WTC11 (cell line): ENCODE measurements around the gene EIF4G3. TPM values are rescaled to one million over a fixed set of nuclear protein-coding genes. Genes with fewer than 3 reads are reported as not detected.

Experiments
- ATAC-seq: fragments of 200-7000 bp; cut with Tn5 transposase; 2 replicates; pipeline ENCODE4 v1.10.0; 2021; ENCODE audit warnings: mild to moderate bottlenecking, moderate library complexity
- CTCF ChIA-PET: fragments of 300-600 bp; sonication (Branson Sonifier 250); formaldehyde crosslinking; loops from one replicate; lab custom pipeline; 2021; ENCODE audit warnings: antibody characterized with exemption; lab: Charles Lee
- POLR2A ChIA-PET: fragments of 350-600 bp; sonication (Branson Sonifier 250); formaldehyde crosslinking; loops from one replicate; lab custom pipeline; 2021; ENCODE audit warnings: antibody characterized with exemption; lab: Charles Lee
- DNase-seq: peaks from one replicate; pipeline ENCODE4 v3.0.0; 2021; ENCODE audit warnings: low spot score
- H3K27ac Mint-ChIP-seq: 2 replicates; pipeline ENCODE4 v1.8.0; 2021; ENCODE audit warnings: mixed read lengths
- H3K27me3 Mint-ChIP-seq: 2 replicates; pipeline ENCODE4 v1.8.0; 2021; ENCODE audit warnings: low read depth, mild to moderate bottlenecking, moderate library complexity, mixed read lengths
- H3K36me3 Mint-ChIP-seq: 2 replicates; pipeline ENCODE4 v1.8.0; 2021; ENCODE audit warnings: mixed read lengths
- H3K4me1 Mint-ChIP-seq: 2 replicates; pipeline ENCODE4 v1.8.0; 2022; ENCODE audit warnings: mixed read lengths
- H3K4me3 Mint-ChIP-seq: 2 replicates; pipeline ENCODE4 v1.8.0; 2021; ENCODE audit warnings: mild to moderate bottlenecking, moderate library complexity, mixed read lengths
- H3K9me3 Mint-ChIP-seq: 2 replicates; pipeline ENCODE4 v1.8.0; 2021; ENCODE audit warnings: mixed read lengths
- ATF6 ChIP-seq: sonication (generic); formaldehyde crosslinking; IDR thresholded peaks from 2 replicates; pipeline ENCODE4 v1.8.1; 2023; ENCODE audit warnings: mild to moderate bottlenecking, missing genetic modification reagents
- CDX4 ChIP-seq: fragments of 250-450 bp; sonication (Bioruptor Pico); IDR thresholded peaks from 2 replicates; pipeline ENCODE4 v1.9.0; 2021; ENCODE audit warnings: moderate library complexity, mild to moderate bottlenecking, inconsistent platforms, borderline replicate concordance
- CTCF ChIP-seq: fragments of 200-600 bp; IDR thresholded peaks from 2 replicates; pipeline ENCODE4 v1.8.0; 2022; ENCODE audit warnings: antibody characterized with exemption
- E2F1 ChIP-seq: sonication (generic); formaldehyde crosslinking; IDR thresholded peaks from 2 replicates; pipeline ENCODE4 v1.8.0; 2022; ENCODE audit warnings: mild to moderate bottlenecking, missing genetic modification reagents
- ESRRA ChIP-seq: sonication (generic); formaldehyde crosslinking; IDR thresholded peaks from 2 replicates; pipeline ENCODE4 v1.8.1; 2022; ENCODE audit warnings: mild to moderate bottlenecking, missing genetic modification reagents, borderline replicate concordance
- FOXK1 ChIP-seq: sonication (generic); formaldehyde crosslinking; IDR thresholded peaks from 2 replicates; pipeline ENCODE4 v1.8.0; 2022; ENCODE audit warnings: mild to moderate bottlenecking, moderate library complexity, missing genetic modification reagents
- FOXP1 ChIP-seq: sonication (generic); formaldehyde crosslinking; IDR thresholded peaks from 2 replicates; pipeline ENCODE4 v1.8.0; 2022; ENCODE audit warnings: missing genetic modification reagents, mild to moderate bottlenecking, moderate library complexity, borderline replicate concordance
- GRHL2 ChIP-seq: fragments of 250-450 bp; sonication (Bioruptor Pico); IDR thresholded peaks from 2 replicates; pipeline ENCODE4 v1.8.0; 2022; ENCODE audit warnings: mild to moderate bottlenecking, moderate library complexity; ENCODE audit not compliant: insufficient replicate concordance, severe bottlenecking
- JAZF1 ChIP-seq: fragments of 250-450 bp; sonication (Bioruptor Pico); IDR thresholded peaks from 2 replicates; pipeline ENCODE4 v1.9.0; 2021; ENCODE audit warnings: moderate library complexity, mild to moderate bottlenecking, inconsistent platforms
- JUN ChIP-seq: sonication (generic); formaldehyde crosslinking; IDR thresholded peaks from 2 replicates; pipeline ENCODE4 v1.8.0; 2023; ENCODE audit warnings: mild to moderate bottlenecking, missing genetic modification reagents
- MXD4 ChIP-seq: fragments of 250-450 bp; sonication (Bioruptor Pico); IDR thresholded peaks from 2 replicates; pipeline ENCODE4 v1.8.0; 2021; ENCODE audit warnings: mild to moderate bottlenecking, moderate library complexity, borderline replicate concordance
- NFYB ChIP-seq: sonication (generic); formaldehyde crosslinking; conservative IDR thresholded peaks from 2 replicates; pipeline ENCODE4 v1.8.0; 2022; ENCODE audit warnings: low read depth, missing genetic modification reagents
- RORB ChIP-seq: fragments of 250-450 bp; sonication (Bioruptor Pico); IDR thresholded peaks from 2 replicates; pipeline ENCODE4 v1.9.0; 2021; ENCODE audit warnings: mild to moderate bottlenecking
- SP1 ChIP-seq: sonication (generic); formaldehyde crosslinking; conservative IDR thresholded peaks from 2 replicates; pipeline ENCODE4 v1.8.1; 2022; ENCODE audit warnings: missing genetic modification reagents
- TCF7 ChIP-seq: sonication (generic); formaldehyde crosslinking; IDR thresholded peaks from 2 replicates; pipeline ENCODE4 v1.8.0; 2022; ENCODE audit warnings: mild to moderate bottlenecking, low read depth, missing genetic modification reagents, moderate library complexity
- ZNF263 ChIP-seq: sonication (generic); formaldehyde crosslinking; IDR thresholded peaks from 2 replicates; pipeline ENCODE4 v1.8.1; 2022; ENCODE audit warnings: low read depth, mild to moderate bottlenecking, moderate library complexity, missing genetic modification reagents
- ZNF425 ChIP-seq: fragments of 250-450 bp; sonication (Bioruptor Pico); conservative IDR thresholded peaks from 2 replicates; pipeline ENCODE4 v1.9.0; 2021; ENCODE audit warnings: mild to moderate bottlenecking
- total RNA-seq: library from RNA; stranded (reverse); gene quantifications from 3 replicates; pipeline ENCODE4 v1.2.3, GENCODE V29; 2021
- TF ChIP-seq, protein P1 (sequence below): sonication (generic); formaldehyde crosslinking; IDR thresholded peaks from 2 replicates; pipeline ENCODE4 v1.8.1; 2023; ENCODE audit warnings: mild to moderate bottlenecking, missing genetic modification reagents, moderate library complexity
- TF ChIP-seq, protein P2 (sequence below): sonication (generic); formaldehyde crosslinking; IDR thresholded peaks from 2 replicates; pipeline ENCODE4 v1.8.0; 2022; ENCODE audit warnings: mild to moderate bottlenecking, missing genetic modification reagents
- TF ChIP-seq, protein P3 (sequence below): sonication (generic); formaldehyde crosslinking; IDR thresholded peaks from 2 replicates; pipeline ENCODE4 v1.8.0; 2022; ENCODE audit warnings: missing genetic modification reagents

Gene EIF4G3
- total RNA-seq, 1 experiment from 2014 or later: 77.7 TPM

- TF ChIP-seq ESRRA (no peak), GRHL2 (CRISPR knock-in tag) (no peak), FOXP1 (no peak), E2F1 (CRISPR knock-in tag) (no peak), ATF6 (CRISPR knock-in tag) (no peak)
- TF ChIP-seq, protein P1, sequence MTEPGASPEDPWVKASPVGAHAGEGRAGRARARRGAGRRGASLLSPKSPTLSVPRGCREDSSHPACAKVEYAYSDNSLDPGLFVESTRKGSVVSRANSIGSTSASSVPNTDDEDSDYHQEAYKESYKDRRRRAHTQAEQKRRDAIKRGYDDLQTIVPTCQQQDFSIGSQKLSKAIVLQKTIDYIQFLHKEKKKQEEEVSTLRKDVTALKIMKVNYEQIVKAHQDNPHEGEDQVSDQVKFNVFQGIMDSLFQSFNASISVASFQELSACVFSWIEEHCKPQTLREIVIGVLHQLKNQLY: no peak
Observed at GRCh38 chr1:20928146-20928545, 248.6 kb downstream of the EIF4G3 start (continued).

GRCh38 chr1:20921285-20921684 lies 255.4 kb downstream of the EIF4G3 start:
- Mint-ChIP-seq H3K4me1 (no peaks in the 10 kb centered on the region), H3K36me3 (no peaks in the 10 kb centered on the region), H3K9me3 (no peaks in the 10 kb centered on the region), H3K27ac (no peak overlapping the region), H3K27me3 (no peaks in the 10 kb centered on the region), H3K4me3 (no peak overlapping the region)
- POLR2A ChIA-PET: no interaction called here
- DNase-seq (no peak), ATAC-seq (no peak)
- CTCF ChIA-PET: no interaction called here
- TF ChIP-seq SP1 (CRISPR knock-in tag): no peak
- TF ChIP-seq MXD4 (CRISPR knock-in tag): no peak
- TF ChIP-seq, all 79 proteins: peak for 0

DNA sequence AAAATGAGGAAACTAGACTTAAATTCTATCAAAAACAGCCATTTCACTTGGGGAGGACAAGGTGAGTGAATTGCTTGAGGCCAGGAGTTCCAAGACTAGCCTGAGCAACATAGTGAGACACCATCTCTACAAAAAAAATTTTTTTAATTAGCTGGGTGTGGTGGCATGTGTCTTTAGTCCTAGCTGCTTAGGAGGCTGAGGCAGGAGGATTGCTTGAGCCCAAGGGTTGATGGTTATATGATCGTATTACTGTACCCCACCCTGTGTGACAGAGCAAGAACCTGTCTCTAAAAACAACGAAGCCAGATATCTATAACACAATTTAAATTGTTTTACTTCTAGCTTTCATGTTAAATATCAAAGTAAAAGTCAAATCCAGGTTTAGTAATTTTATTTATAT lies 263.5 kb downstream of the EIF4G3 start:
- no peak for DNase-seq
- Mint-ChIP-seq H3K27ac (peak overlapping the region; percentile 84; the same call in 1 of the 2 replicates), H3K4me3 (no peak overlapping the region), H3K36me3 (peaks cover 6% of the 10 kb centered on the region), H3K4me1 (peaks cover 22% of the 10 kb centered on the region), H3K27me3 (no peaks in the 10 kb centered on the region), H3K9me3 (no peaks in the 10 kb centered on the region)
- ChIA-PET CTCF (no interaction called here), POLR2A (no interaction called here)
- no peak for ATAC-seq
- no peak for TF ChIP-seq CDX4 (CRISPR knock-in tag)
- TF ChIP-seq TCF7: no peak
- TF ChIP-seq, protein P2, sequence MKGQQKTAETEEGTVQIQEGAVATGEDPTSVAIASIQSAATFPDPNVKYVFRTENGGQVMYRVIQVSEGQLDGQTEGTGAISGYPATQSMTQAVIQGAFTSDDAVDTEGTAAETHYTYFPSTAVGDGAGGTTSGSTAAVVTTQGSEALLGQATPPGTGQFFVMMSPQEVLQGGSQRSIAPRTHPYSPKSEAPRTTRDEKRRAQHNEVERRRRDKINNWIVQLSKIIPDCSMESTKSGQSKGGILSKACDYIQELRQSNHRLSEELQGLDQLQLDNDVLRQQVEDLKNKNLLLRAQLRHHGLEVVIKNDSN (CRISPR knock-in tag): no peak
- no peak for TF ChIP-seq ZNF263 (CRISPR knock-in tag)
- no peak for TF ChIP-seq FOXK1
- TF ChIP-seq JUN (CRISPR knock-in tag): no peak
- TF ChIP-seq RORB (CRISPR knock-in tag): no peak
- TF ChIP-seq NFYB (CRISPR knock-in tag): no peak
- TF ChIP-seq JAZF1: no peak
- no peak for TF ChIP-seq CTCF
- TF ChIP-seq, protein P3, sequence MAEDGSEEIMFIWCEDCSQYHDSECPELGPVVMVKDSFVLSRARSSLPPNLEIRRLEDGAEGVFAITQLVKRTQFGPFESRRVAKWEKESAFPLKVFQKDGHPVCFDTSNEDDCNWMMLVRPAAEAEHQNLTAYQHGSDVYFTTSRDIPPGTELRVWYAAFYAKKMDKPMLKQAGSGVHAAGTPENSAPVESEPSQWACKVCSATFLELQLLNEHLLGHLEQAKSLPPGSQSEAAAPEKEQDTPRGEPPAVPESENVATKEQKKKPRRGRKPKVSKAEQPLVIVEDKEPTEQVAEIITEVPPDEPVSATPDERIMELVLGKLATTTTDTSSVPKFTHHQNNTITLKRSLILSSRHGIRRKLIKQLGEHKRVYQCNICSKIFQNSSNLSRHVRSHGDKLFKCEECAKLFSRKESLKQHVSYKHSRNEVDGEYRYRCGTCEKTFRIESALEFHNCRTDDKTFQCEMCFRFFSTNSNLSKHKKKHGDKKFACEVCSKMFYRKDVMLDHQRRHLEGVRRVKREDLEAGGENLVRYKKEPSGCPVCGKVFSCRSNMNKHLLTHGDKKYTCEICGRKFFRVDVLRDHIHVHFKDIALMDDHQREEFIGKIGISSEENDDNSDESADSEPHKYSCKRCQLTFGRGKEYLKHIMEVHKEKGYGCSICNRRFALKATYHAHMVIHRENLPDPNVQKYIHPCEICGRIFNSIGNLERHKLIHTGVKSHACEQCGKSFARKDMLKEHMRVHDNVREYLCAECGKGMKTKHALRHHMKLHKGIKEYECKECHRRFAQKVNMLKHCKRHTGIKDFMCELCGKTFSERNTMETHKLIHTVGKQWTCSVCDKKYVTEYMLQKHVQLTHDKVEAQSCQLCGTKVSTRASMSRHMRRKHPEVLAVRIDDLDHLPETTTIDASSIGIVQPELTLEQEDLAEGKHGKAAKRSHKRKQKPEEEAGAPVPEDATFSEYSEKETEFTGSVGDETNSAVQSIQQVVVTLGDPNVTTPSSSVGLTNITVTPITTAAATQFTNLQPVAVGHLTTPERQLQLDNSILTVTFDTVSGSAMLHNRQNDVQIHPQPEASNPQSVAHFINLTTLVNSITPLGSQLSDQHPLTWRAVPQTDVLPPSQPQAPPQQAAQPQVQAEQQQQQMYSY (CRISPR knock-in tag): no peak
- TF ChIP-seq MXD4 (CRISPR knock-in tag): no peak
- no peak for TF ChIP-seq ZNF425 (CRISPR knock-in tag)
